ENCODE results near the gene MYL9. TPM values are rescaled to one million over a fixed set of nuclear protein-coding genes. Genes with fewer than 3 reads are reported as not detected.

The MYL9 gene
- polyA plus RNA-seq, 1 donor from 2014 or later = not detected

DNA sequence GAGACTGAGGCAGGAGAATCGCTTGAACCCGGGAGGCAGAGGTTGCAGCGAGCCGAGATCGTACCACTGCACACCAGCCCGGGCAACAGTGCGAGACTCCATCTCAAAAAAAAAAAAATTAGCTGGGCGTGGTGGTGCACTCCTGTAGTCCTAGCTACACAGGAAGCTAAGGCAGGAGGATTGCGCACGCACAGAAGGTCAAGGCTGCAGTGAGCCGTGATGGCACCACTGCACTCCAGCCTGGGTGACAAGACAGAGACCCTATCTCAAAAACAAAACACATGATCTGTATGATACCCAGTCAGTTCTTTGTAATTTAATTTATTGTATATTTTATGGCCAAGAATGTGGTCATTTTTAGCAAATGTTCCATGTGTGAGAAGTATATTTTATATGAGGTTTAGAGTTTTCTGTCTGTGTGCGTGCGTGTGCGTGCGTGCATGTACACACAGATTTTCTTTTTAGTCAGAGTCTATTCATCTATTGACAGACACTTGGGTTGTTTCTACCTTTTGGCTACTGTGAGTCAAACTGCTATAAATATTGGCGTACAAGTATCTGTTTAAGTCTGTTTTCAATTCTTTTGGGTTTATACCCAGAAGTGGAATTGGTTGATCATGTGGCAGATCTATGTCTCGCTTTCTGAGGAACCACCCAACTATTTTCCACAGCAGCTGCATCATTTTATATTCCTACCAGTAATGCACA lies 22.2 kb upstream of the MYL9 start:
- Histone ChIP-seq H3K27ac (ENCODE audit: low read length) (no peak overlapping the region), H4K20me1 (ENCODE audit: insufficient read depth) (no peaks in the 10 kb centered on the region), H3K9me3 (ENCODE audit: low read length) (no peaks in the 10 kb centered on the region), H3K27me3 (ENCODE audit: insufficient read depth, low read depth, low read length) (no peaks in the 10 kb centered on the region), H3K4me2 (ENCODE audit: low read length) (no peak overlapping the region), H3K4me3 (ENCODE audit: low read length) (no peak overlapping the region), H3K79me2 (replicated peaks; ENCODE audit: insufficient read depth, low read length) (peaks cover 13% of the 10 kb centered on the region), H2AFZ (ENCODE audit: low read depth, low read length) (no peak overlapping the region), H3K36me3 (ENCODE audit: insufficient read depth, low read length) (peaks cover 4% of the 10 kb centered on the region), H3K9me2 (ENCODE audit: insufficient read depth, low read length) (no peaks in the 10 kb centered on the region), H3F3A (ENCODE audit: insufficient read depth, low read length, poor library complexity, severe bottlenecking) (no peaks in the 10 kb centered on the region), H3K9ac (ENCODE audit: low read length) (no peak overlapping the region)
- no peak for TF ChIP-seq TAF1 (IDR thresholded peaks at IDR 0.05; ENCODE audit: low read depth)
- no peak for TF ChIP-seq RAD21 (conservative IDR thresholded peaks at IDR 0.05)
- TF ChIP-seq EZH2 (IDR thresholded peaks at IDR 0.05; ENCODE audit: borderline replicate concordance, insufficient read depth, low read length, poor library complexity, severe bottlenecking) = no peak
- TF ChIP-seq, protein P1, sequence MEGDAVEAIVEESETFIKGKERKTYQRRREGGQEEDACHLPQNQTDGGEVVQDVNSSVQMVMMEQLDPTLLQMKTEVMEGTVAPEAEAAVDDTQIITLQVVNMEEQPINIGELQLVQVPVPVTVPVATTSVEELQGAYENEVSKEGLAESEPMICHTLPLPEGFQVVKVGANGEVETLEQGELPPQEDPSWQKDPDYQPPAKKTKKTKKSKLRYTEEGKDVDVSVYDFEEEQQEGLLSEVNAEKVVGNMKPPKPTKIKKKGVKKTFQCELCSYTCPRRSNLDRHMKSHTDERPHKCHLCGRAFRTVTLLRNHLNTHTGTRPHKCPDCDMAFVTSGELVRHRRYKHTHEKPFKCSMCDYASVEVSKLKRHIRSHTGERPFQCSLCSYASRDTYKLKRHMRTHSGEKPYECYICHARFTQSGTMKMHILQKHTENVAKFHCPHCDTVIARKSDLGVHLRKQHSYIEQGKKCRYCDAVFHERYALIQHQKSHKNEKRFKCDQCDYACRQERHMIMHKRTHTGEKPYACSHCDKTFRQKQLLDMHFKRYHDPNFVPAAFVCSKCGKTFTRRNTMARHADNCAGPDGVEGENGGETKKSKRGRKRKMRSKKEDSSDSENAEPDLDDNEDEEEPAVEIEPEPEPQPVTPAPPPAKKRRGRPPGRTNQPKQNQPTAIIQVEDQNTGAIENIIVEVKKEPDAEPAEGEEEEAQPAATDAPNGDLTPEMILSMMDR (IDR thresholded peaks at IDR 0.05; ENCODE audit: poor library complexity, severe bottlenecking) = no peak
- TF ChIP-seq, protein P2, sequence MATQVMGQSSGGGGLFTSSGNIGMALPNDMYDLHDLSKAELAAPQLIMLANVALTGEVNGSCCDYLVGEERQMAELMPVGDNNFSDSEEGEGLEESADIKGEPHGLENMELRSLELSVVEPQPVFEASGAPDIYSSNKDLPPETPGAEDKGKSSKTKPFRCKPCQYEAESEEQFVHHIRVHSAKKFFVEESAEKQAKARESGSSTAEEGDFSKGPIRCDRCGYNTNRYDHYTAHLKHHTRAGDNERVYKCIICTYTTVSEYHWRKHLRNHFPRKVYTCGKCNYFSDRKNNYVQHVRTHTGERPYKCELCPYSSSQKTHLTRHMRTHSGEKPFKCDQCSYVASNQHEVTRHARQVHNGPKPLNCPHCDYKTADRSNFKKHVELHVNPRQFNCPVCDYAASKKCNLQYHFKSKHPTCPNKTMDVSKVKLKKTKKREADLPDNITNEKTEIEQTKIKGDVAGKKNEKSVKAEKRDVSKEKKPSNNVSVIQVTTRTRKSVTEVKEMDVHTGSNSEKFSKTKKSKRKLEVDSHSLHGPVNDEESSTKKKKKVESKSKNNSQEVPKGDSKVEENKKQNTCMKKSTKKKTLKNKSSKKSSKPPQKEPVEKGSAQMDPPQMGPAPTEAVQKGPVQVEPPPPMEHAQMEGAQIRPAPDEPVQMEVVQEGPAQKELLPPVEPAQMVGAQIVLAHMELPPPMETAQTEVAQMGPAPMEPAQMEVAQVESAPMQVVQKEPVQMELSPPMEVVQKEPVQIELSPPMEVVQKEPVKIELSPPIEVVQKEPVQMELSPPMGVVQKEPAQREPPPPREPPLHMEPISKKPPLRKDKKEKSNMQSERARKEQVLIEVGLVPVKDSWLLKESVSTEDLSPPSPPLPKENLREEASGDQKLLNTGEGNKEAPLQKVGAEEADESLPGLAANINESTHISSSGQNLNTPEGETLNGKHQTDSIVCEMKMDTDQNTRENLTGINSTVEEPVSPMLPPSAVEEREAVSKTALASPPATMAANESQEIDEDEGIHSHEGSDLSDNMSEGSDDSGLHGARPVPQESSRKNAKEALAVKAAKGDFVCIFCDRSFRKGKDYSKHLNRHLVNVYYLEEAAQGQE (IDR thresholded peaks at IDR 0.05; ENCODE audit: borderline replicate concordance) = no peak
- no peak for TF ChIP-seq MXI1 (conservative IDR thresholded peaks at IDR 0.05; ENCODE audit: poor library complexity, severe bottlenecking)
- no peak for TF ChIP-seq POLR2AphosphoS5 (IDR thresholded peaks at IDR 0.05)
- no peak for TF ChIP-seq SMC3 (conservative IDR thresholded peaks at IDR 0.05; ENCODE audit: poor library complexity)
- no peak for TF ChIP-seq EP300 (conservative IDR thresholded peaks at IDR 0.05; ENCODE audit: poor library complexity, severe bottlenecking)

- Histone ChIP-seq H3K4me3 (ENCODE audit: low read length) (no peak overlapping the region), H4K20me1 (ENCODE audit: insufficient read depth) (no peaks in the 10 kb centered on the region), H3K4me2 (ENCODE audit: low read length) (no peak overlapping the region), H3K79me2 (replicated peaks; ENCODE audit: insufficient read depth, low read length) (peaks cover 13% of the 10 kb centered on the region), H3K9ac (ENCODE audit: low read length) (no peak overlapping the region), H3K9me3 (ENCODE audit: low read length) (no peaks in the 10 kb centered on the region), H2AFZ (ENCODE audit: low read depth, low read length) (no peak overlapping the region), H3F3A (ENCODE audit: insufficient read depth, low read length, poor library complexity, severe bottlenecking) (no peaks in the 10 kb centered on the region), H3K9me2 (ENCODE audit: insufficient read depth, low read length) (no peaks in the 10 kb centered on the region), H3K27me3 (ENCODE audit: insufficient read depth, low read depth, low read length) (no peaks in the 10 kb centered on the region), H3K27ac (ENCODE audit: low read length) (no peak overlapping the region), H3K36me3 (ENCODE audit: insufficient read depth, low read length) (peaks cover 3% of the 10 kb centered on the region)
- TF ChIP-seq RAD21 (conservative IDR thresholded peaks at IDR 0.05) (no peak), TAF1 (IDR thresholded peaks at IDR 0.05; ENCODE audit: low read depth) (no peak), MXI1 (conservative IDR thresholded peaks at IDR 0.05; ENCODE audit: poor library complexity, severe bottlenecking) (no peak), POLR2AphosphoS5 (IDR thresholded peaks at IDR 0.05) (no peak), SMC3 (conservative IDR thresholded peaks at IDR 0.05; ENCODE audit: poor library complexity) (no peak)
Observed at GRCh38 chr20:36519944-36520343, 21.4 kb upstream of the MYL9 start.
